Measurements from ENCODE around the gene OR2AE1.
"Not testable (repeated sequence)": the region's sequence is repeated elsewhere in the genome, so short reads cannot be mapped to it uniquely, and the experiment has no call there.

GRCh38 chr7:99890348-99890747 is 13.5 kb upstream of the OR2AE1 start:
- not testable (repeated sequence) for TF ChIP-seq CTCF (IDR thresholded peaks at IDR 0.05); EZH2 (IDR thresholded peaks at IDR 0.05; ENCODE audit: borderline replicate concordance, insufficient read depth, low read depth, low read length, poor library complexity, severe bottlenecking)
